Endothelial cell (in vitro differentiated cells): Measurements from ENCODE around the gene WSCD2. TPM values are rescaled to one million over a fixed set of nuclear protein-coding genes. Genes with fewer than 3 reads are reported as not detected.

ENCODE experiments used
- DNase-seq: peaks from one replicate; pipeline ENCODE4 v3.0.0; 2021; ENCODE audit warnings: low spot score
- H3K27ac Mint-ChIP-seq: one replicate; pipeline ENCODE4 v1.8.0; 2021; ENCODE audit warnings: mixed read lengths, inconsistent platforms; ENCODE audit not compliant: unreplicated experiment
- H3K27me3 Mint-ChIP-seq: one replicate; pipeline ENCODE4 v1.8.0; 2021; ENCODE audit warnings: mild to moderate bottlenecking, moderate library complexity, mixed read lengths, inconsistent platforms; ENCODE audit not compliant: unreplicated experiment
- H3K36me3 Mint-ChIP-seq: one replicate; pipeline ENCODE4 v1.8.0; 2021; ENCODE audit warnings: mild to moderate bottlenecking, low read depth, mixed read lengths, inconsistent platforms; ENCODE audit not compliant: unreplicated experiment
- H3K4me1 Mint-ChIP-seq: one replicate; pipeline ENCODE4 v1.8.0; 2021; ENCODE audit warnings: mild to moderate bottlenecking, mixed read lengths, inconsistent platforms; ENCODE audit not compliant: unreplicated experiment
- H3K4me3 Mint-ChIP-seq: one replicate; pipeline ENCODE4 v1.8.0; 2021; ENCODE audit warnings: mild to moderate bottlenecking, mixed read lengths, inconsistent platforms; ENCODE audit not compliant: unreplicated experiment
- H3K9me3 Mint-ChIP-seq: one replicate; pipeline ENCODE4 v1.8.0; 2021; ENCODE audit warnings: mixed read lengths, inconsistent platforms; ENCODE audit not compliant: unreplicated experiment
- total RNA-seq: library from RNA; stranded (reverse); fragmentation: NEBNext Ultra II Directional; extraction: Animal tissue kit (Norgen Biotek cat#: 25700); gene quantifications from one replicate; pipeline ENCODE4 v1.2.1, GENCODE V29; 2021; ENCODE audit not compliant: unreplicated experiment
- TF ChIP-seq, protein P1 (sequence below): fragments of 200-600 bp; sonication (generic); IDR thresholded peaks from one replicate; pipeline ENCODE4 v1.5.0; 2021; ENCODE audit warnings: antibody characterized with exemption; ENCODE audit not compliant: unreplicated experiment

WSCD2 gene
- total RNA-seq, 1 donor from 2014 or later = not detected

GRCh38 chr12:108148521-108149074 lies 19.5 kb downstream of the WSCD2 start:
- Mint-ChIP-seq H3K9me3 (no peaks in the 10 kb centered on the region), H3K4me3 (no peak overlapping the region), H3K27ac (no peak overlapping the region), H3K36me3 (no peaks in the 10 kb centered on the region), H3K27me3 (peaks cover 1% of the 10 kb centered on the region), H3K4me1 (no peaks in the 10 kb centered on the region)
- TF ChIP-seq, protein P1, sequence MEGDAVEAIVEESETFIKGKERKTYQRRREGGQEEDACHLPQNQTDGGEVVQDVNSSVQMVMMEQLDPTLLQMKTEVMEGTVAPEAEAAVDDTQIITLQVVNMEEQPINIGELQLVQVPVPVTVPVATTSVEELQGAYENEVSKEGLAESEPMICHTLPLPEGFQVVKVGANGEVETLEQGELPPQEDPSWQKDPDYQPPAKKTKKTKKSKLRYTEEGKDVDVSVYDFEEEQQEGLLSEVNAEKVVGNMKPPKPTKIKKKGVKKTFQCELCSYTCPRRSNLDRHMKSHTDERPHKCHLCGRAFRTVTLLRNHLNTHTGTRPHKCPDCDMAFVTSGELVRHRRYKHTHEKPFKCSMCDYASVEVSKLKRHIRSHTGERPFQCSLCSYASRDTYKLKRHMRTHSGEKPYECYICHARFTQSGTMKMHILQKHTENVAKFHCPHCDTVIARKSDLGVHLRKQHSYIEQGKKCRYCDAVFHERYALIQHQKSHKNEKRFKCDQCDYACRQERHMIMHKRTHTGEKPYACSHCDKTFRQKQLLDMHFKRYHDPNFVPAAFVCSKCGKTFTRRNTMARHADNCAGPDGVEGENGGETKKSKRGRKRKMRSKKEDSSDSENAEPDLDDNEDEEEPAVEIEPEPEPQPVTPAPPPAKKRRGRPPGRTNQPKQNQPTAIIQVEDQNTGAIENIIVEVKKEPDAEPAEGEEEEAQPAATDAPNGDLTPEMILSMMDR = no peak
- no peak for DNase-seq

DNA sequence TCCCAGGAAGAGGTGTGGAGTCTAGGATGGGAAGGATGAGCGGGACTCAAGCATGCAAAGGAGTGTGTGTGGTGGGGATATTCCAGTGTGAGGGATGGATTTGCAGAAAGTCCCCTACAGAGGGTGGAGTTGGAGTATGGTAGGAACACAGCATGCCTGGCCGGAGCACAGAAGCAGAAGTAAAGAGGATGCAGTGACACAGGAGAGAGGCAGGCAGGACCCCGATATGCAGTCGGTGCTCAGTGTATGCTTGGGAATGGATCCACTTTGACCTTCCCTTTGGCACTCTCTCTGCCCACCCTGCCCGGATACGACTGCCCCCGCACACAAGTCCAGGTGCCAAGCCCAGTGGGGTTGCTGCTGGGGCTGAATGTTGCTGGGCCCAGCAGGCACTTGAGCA lies 21.3 kb downstream of the WSCD2 start:
- TF ChIP-seq, protein P1 = no peak
- Mint-ChIP-seq H3K4me1 (no peaks in the 10 kb centered on the region), H3K4me3 (no peak overlapping the region), H3K27ac (no peak overlapping the region), H3K27me3 (no peaks in the 10 kb centered on the region), H3K36me3 (no peaks in the 10 kb centered on the region), H3K9me3 (no peaks in the 10 kb centered on the region)
- no peak for DNase-seq

GRCh38 chr12:108151533-108152169 lies 22.6 kb downstream of the WSCD2 start:
- TF ChIP-seq, protein P1 = no peak
- Mint-ChIP-seq H3K27me3 (no peaks in the 10 kb centered on the region), H3K4me3 (no peak overlapping the region), H3K27ac (no peak overlapping the region), H3K9me3 (no peaks in the 10 kb centered on the region), H3K4me1 (no peaks in the 10 kb centered on the region), H3K36me3 (no peaks in the 10 kb centered on the region)
- DNase-seq = no peak

DNA sequence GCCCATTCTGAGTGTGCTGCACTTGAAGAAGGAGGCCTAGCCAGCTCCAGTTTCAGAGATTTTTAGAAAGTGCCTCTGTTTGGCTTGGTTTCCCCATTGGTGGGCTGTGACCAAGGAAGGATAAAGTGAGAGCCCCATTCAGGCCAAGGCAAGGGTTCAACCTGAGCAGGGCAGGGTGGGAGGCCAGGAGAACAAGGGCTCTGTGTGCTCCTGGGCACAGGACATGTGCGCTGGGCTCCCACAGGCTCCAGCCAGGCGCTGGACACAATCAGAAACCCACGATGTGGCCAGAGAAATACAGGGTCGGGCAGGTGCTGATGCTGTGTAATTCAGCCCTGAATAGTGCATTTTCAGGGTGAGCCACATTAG lies 23.1 kb downstream of the WSCD2 start:
- no peaks in the 10 kb centered on the region for H3K36me3 Mint-ChIP-seq
- H3K9me3 Mint-ChIP-seq = no peaks in the 10 kb centered on the region
- H3K27me3 Mint-ChIP-seq = no peaks in the 10 kb centered on the region
- H3K4me1 Mint-ChIP-seq = no peaks in the 10 kb centered on the region
- TF ChIP-seq, protein P1 = no peak
- no peak overlapping the region for H3K4me3 Mint-ChIP-seq
- H3K27ac Mint-ChIP-seq = no peak overlapping the region
- no peak for DNase-seq

DNA sequence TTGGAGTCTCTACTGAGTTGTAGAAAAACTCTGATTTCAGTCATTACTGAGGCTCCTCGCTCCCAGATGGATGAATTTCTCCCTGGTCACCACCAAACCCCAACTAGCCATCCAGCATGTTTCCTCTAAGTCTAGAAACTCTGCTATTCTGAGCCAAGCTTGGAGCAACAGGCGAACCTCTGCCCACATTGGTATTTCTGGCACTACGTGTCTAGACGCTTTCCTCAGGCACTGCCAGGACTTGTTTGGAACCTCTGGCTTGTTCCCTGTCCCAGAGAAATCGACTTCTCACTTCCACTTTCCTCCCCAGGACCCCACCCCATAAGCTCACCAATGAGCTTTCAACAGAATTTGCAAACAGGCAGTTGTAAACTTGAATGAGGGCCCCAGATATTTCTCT lies 27.6 kb downstream of the WSCD2 start:
- H3K36me3 Mint-ChIP-seq = no peaks in the 10 kb centered on the region
- H3K4me3 Mint-ChIP-seq = no peak overlapping the region
- DNase-seq = no peak
- TF ChIP-seq, protein P1 = no peak
- no peaks in the 10 kb centered on the region for H3K9me3 Mint-ChIP-seq
- H3K4me1 Mint-ChIP-seq = peaks cover 2% of the 10 kb centered on the region
- H3K27me3 Mint-ChIP-seq = no peaks in the 10 kb centered on the region
- H3K27ac Mint-ChIP-seq = no peak overlapping the region
